Stomach (tissue), 4 donors: ENCODE measurements around the gene APOC3.

Experiments
- CTCF ChIP-seq, 7 experiments: fragments of 450-650 bp in 4 of 7; fragments of 200-600 bp in 3 of 7; sonication (generic) in 3 of 7; IDR thresholded peaks; one replicate each; pipeline ENCODE4 v1.5.1; 2016 to 2019; ENCODE audit warnings: antibody characterized with exemption in 7 of 7, control low read depth in 2 of 7, mild to moderate bottlenecking in 1 of 7
- POLR2A ChIP-seq, 4 donors: fragments of 450-650 bp; IDR thresholded peaks; one replicate each; pipeline ENCODE4 v1.6.1; 2016; ENCODE audit warnings: antibody characterized with exemption in 4 of 4, control low read depth in 2 of 4, mild to moderate bottlenecking in 1 of 4, moderate library complexity in 1 of 4
- POLR2AphosphoS5 ChIP-seq, 3 donors: sonication (generic); formaldehyde crosslinking; IDR thresholded peaks; one replicate each; pipeline ENCODE4 v1.6.1; 2016; ENCODE audit warnings: antibody characterized with exemption in 3 of 3

GRCh38 chr11:116844722-116845121, 15.0 kb downstream of the APOC3 start:
- TF ChIP-seq POLR2A (IDR thresholded peaks at IDR 0.05) (no peak), CTCF (IDR thresholded peaks at IDR 0.05) (no peak), POLR2AphosphoS5 (IDR thresholded peaks at IDR 0.05) (no peak)
